ENCODE data around the gene CSHL1. TPM values are rescaled to one million over a fixed set of nuclear protein-coding genes. Genes with fewer than 3 reads are reported as not detected.

The CSHL1 gene
- total RNA-seq, 4 donors from 2014 or later: not detected

DNA sequence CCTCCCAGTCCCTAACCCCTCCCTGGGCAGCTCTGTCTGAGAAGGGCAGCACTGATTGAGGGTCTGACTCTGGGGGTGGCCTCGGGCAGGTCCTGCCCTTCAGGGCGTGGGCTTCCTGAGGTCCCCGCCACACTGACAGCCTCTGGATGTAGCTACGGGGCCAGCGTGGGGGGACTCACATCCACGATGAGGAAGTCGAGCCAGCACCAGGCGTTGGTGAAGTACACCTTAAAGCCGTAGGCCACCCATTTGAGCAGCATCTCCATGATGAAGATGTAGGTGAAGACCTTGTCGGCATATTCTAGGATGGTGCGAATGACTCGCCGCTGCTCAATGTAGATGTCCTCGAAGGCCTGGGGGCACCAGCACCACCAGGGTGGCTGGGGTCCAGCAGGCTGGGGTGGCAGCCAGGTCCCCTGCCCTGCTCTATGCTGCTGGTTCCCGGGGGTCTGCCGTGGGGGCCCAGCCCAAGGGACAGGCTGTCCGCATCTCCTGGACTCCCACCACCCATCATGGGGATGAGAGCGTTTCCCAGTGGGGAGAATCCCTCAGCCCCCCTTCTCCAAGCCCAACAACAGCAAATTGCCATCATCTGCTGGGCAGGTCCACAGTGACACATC lies 36.8 kb upstream of the CSHL1 start:
- no peak for DNase-seq
- Histone ChIP-seq H3K36me3 (no peaks in the 10 kb centered on the region), H3K27me3 (no peaks in the 10 kb centered on the region), H3K27ac (no peak overlapping the region), H3K4me1 (peaks cover 0 to 23% (median 3%) of the 10 kb centered on the region in 4 donors), H3K4me3 (no peak overlapping the region), H3K9me3 (no peaks in the 10 kb centered on the region)
- TF ChIP-seq, protein P1, sequence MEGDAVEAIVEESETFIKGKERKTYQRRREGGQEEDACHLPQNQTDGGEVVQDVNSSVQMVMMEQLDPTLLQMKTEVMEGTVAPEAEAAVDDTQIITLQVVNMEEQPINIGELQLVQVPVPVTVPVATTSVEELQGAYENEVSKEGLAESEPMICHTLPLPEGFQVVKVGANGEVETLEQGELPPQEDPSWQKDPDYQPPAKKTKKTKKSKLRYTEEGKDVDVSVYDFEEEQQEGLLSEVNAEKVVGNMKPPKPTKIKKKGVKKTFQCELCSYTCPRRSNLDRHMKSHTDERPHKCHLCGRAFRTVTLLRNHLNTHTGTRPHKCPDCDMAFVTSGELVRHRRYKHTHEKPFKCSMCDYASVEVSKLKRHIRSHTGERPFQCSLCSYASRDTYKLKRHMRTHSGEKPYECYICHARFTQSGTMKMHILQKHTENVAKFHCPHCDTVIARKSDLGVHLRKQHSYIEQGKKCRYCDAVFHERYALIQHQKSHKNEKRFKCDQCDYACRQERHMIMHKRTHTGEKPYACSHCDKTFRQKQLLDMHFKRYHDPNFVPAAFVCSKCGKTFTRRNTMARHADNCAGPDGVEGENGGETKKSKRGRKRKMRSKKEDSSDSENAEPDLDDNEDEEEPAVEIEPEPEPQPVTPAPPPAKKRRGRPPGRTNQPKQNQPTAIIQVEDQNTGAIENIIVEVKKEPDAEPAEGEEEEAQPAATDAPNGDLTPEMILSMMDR (IDR thresholded peaks at IDR 0.05): no peak
- no peak for TF ChIP-seq POLR2A (IDR thresholded peaks at IDR 0.05)

DNA sequence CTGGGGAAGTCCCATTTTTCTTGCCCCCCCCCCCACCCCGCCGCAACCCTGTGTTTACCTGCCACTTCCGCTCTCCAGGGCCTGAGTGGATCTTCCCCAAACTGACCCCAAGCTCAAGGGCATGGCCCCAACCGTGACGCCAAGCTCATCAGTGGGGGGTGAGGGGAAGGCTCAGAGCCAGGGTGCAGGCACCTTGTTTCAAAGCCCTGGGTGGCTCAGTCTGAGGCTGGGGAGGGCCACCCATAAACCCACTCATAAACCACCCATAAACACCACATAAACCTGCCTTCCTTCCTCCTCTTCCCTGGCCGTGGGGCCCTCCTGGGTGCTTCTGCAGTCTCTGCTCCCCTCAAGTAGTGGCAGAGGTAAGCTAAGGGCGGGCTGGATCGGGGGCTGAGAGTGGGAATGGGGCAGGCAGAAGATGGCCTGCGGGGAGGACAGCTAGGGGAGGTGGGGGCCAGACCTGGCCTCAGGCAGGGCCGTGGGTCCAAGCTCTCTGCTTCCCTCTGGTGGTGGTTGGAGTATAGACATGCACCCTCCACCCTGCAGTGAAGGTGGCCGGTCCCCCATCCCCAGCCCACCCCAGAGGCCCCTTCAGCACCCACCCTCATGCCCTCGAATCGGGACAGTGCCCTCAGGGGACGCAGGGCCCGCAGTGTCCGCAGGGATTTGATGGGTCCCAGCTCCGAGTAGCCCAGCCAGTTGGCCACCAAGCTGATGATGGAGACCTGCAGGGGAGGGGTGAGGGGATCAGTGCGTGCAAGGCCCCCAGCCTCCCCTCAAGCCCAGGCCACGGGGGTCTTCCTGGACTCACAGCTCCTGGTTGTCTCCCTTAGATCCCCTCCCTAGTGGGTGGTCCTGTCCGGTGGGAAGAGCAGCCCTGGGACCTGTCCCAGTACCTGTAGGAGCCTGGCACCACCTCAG lies 35.6 kb upstream of the CSHL1 start:
- TF ChIP-seq, protein P1 (IDR thresholded peaks at IDR 0.05): peak; percentile 35 to 89 (median 58)
- no peak for TF ChIP-seq POLR2A (IDR thresholded peaks at IDR 0.05)
- H3K27me3 ChIP-seq: no peaks in the 10 kb centered on the region
- peak in 2 of 3 donors; percentile 77 to 81 for DNase-seq
- H3K4me3 ChIP-seq: peak overlapping the region in 1 of 4 donors; percentile 4
- H3K36me3 ChIP-seq: no peaks in the 10 kb centered on the region
- peak overlapping the region in 2 of 4 donors; percentile 50 to 73 for H3K27ac ChIP-seq
- peaks cover 0 to 23% (median 3%) of the 10 kb centered on the region in 4 donors for H3K4me1 ChIP-seq
- H3K9me3 ChIP-seq: no peaks in the 10 kb centered on the region

DNA sequence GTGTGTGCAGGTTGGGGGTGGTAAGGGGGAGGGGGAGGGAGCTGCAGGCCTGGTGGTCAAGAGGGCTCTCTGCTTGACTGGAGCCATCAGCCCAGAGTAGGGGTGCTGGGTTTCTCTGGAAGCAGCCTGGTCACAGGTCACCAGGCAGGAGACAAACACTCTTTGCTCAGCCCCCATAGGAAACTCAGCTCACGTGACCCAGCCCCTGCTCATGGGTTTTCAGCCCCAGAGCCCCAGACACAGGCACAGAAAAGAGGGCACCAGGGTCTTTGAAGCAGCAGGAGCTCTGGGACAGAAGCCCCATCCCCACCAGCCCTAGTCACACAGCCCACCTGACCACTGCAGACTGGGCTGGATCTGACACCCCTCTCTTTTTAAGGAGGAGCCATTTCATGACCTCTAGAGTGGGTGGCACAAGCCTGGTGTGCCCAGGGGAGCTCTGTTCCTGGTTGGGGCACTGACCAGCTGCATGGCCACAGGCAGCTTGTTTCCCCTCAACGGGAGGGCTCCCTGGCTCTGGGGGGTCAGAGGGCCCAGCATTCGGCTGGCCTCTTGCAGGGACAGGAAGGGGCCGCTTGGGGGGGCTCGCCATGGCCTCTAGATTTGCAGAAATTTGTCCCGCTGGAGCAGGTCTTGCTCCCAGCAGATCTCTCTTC lies 34.9 kb upstream of the CSHL1 start:
- peak in 2 of 3 donors; percentile 85 to 91 for DNase-seq
- no peak for TF ChIP-seq POLR2A (IDR thresholded peaks at IDR 0.05)
- TF ChIP-seq, protein P1 (IDR thresholded peaks at IDR 0.05): no peak
- Histone ChIP-seq H3K36me3 (no peaks in the 10 kb centered on the region), H3K27me3 (no peaks in the 10 kb centered on the region), H3K4me1 (peaks cover 0 to 23% (median 3%) of the 10 kb centered on the region in 4 donors), H3K9me3 (no peaks in the 10 kb centered on the region), H3K4me3 (peak overlapping the region in 1 of 4 donors; percentile 4), H3K27ac (peak overlapping the region in 2 of 4 donors; percentile 50 to 73)

DNA sequence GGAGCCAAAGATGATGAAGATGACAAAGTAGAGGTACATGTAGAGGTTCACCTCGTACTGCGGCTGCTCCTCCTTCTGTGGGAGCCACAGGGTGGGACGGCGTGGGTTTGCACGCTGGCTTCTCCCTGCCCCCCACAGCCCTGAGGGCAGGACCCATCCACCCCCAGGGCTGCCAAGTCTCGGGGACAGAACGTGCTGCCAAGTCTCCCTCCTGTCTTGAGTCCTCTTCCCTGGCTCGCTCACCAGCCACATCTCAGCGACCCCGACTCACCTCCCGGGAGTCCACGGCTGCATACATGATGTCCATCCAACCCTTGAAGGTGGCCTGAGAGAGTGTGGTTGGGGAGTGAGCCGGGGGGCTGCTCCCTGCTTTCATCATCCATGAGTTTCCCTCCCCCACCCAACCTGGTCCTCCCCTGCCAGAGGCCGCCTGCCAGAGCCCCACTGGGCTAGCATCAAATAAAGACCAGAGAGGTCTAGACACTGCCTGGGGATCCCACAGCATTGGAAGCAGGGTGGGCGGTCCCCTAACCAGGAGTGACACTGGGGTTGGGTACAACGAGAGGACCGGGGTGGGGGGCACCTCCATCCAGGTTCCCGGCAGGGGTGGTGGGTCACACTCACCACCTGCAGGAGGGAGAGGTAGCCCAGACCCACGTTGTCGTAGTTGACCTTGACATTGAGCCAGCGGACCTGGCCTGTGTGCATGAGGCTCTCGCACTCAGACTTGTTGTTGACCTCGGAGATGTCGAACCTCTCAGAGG lies 33.9 kb upstream of the CSHL1 start:
- no peak for DNase-seq
- Histone ChIP-seq H3K4me3 (no peak overlapping the region), H3K9me3 (no peaks in the 10 kb centered on the region), H3K36me3 (no peaks in the 10 kb centered on the region), H3K4me1 (peaks cover 0 to 23% (median 3%) of the 10 kb centered on the region in 4 donors), H3K27me3 (no peaks in the 10 kb centered on the region), H3K27ac (peak overlapping the region in 1 of 4 donors; percentile 73)
- TF ChIP-seq POLR2A (IDR thresholded peaks at IDR 0.05): no peak
- TF ChIP-seq, protein P1 (IDR thresholded peaks at IDR 0.05): no peak

DNA sequence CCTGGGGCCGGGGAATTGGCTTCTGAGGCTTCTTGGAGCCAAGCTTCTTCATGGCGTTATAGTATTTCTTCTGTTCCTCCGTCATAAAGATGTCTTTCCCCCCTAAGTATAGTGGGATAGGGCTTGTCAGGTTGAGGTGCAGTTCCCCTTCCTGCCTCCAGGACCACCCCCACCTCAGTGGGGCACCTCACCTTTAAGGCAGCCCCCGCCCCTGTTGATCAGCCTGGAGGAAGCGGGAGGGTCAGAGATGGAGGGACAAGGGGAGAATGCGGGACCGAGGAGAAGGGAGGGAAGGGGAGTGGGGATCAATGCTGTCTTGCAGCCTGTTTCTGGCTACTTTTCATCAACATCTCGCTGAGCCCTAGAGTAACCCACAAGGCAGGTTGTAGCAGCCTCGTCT lies 32.7 kb upstream of the CSHL1 start:
- peaks cover 0 to 23% (median 3%) of the 10 kb centered on the region in 4 donors for H3K4me1 ChIP-seq
- TF ChIP-seq, protein P1 (IDR thresholded peaks at IDR 0.05): no peak
- DNase-seq: no peak
- no peak overlapping the region for H3K27ac ChIP-seq
- H3K27me3 ChIP-seq: no peaks in the 10 kb centered on the region
- no peak overlapping the region for H3K4me3 ChIP-seq
- no peaks in the 10 kb centered on the region for H3K36me3 ChIP-seq
- no peaks in the 10 kb centered on the region for H3K9me3 ChIP-seq
